GM19351 (cell line): ENCODE measurements around the gene PSMC5.

ENCODE experiments used
- ATAC-seq: cut with Tn5 transposase; IDR thresholded peaks from one replicate; pipeline ENCODE4 v1.9.1; 2021; ENCODE audit warnings: mild to moderate bottlenecking, moderate library complexity; ENCODE audit not compliant: unreplicated experiment

The PSMC5 gene

GRCh38 chr17:63820963-63821561 is 6.2 kb upstream of the PSMC5 start:
- no peak for ATAC-seq

DNA sequence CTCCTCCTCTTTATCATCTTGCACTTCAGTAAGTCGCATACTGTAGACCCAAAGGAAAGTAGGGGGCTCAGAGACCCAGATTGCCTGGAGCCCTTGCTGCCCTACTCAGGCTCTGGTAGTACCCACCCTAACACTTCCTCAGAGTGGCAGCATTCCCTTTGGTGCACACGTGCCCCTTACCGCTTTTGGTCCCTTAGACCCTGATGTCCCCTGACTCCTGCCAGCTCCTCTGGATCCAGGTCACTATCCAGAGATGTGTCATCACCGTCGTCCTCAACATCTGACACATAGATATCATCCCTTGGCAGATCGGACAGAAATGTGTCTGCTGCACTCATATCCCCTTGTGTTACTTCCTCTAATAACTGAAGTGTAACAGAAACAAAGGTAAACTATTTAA is 5.4 kb upstream of the PSMC5 start:
- no peak for ATAC-seq

DNA sequence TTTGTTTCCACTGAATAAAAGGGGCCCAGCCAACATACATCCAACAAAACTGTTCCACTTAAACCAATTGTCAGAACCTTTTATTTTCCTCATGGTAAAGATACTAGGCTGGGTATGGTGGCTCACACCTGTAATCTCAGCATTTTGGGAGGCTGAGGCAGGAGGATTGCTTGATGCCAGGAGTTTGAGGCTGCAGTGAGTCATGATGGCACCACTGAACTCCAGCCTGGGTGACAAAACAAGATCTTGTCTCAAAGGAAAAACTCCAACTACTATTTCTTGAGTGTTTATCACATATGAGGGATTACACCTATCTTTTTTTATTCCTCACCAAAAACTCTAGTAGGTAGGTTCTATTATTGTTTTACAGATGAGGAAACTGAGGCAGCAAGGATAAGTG is 4.7 kb upstream of the PSMC5 start:
- no peak for ATAC-seq

DNA sequence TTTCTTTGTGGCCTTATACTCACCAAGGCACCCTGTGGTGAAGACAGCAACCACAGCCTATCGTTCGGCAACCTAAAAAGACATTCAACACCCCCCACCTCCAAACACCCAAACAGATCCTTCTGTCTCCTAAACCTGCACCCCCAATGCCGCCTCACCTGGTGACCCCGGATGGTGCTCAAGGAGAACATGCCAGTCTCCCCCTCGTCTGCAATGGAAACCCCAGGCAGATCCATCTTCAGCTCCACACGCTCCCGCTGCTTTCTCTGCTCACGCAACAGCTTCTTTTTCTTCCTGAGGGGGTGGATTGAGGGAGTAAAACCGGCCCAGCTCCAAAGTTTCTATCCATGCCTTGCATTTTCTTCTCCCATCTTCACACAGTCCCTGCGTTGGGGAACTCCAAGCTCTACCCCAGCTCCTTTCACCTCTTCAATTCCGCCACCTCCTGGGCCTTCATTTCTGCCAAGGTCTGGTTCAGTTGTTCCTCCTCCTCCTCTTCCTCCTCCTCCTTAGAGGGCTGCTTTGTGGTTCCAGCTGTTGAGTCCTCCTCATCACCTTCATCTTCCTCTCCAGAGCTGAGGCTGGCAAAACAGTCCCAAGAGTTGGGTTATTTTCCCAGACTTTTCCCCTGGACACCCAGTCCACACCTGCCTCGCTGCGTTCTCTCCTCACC is 3.4 kb upstream of the PSMC5 start:
- ATAC-seq, result no peak

GRCh38 chr17:63824362-63824761 is 2.9 kb upstream of the PSMC5 start:
- ATAC-seq, result no peak

GRCh38 chr17:63826468-63827001 is 696 bp upstream of the PSMC5 start:
- ATAC-seq, result no peak

- ATAC-seq, result no peak
Observed at GRCh38 chr17:63827801-63828221, 580 bp downstream of the PSMC5 start.

GRCh38 chr17:63828936-63829335 is 1.7 kb downstream of the PSMC5 start:
- ATAC-seq, result no peak

GRCh38 chr17:63830278-63830677 is 3.0 kb downstream of the PSMC5 start:
- ATAC-seq, result no peak

GRCh38 chr17:63830904-63831491 is 3.8 kb downstream of the PSMC5 start:
- ATAC-seq, result no peak

DNA sequence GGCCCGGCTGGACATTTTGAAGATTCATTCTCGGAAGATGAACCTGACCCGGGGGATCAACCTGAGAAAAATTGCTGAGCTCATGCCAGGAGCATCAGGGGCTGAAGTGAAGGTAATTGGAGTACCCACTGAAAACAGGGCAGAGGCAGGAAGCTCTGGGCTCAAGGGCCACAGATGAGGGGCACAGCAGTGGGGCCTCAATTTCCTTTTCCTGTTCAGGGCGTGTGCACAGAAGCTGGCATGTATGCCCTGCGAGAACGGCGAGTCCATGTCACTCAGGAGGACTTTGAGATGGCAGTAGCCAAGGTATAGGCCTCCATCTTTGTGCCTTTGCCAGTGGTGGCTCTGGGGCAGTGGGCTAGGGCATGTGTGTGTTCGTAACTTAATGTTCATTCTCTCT is 4.3 kb downstream of the PSMC5 start:
- no peak for ATAC-seq

- no peak for ATAC-seq
Observed at GRCh38 chr17:63832014-63832413, 4.8 kb downstream of the PSMC5 start.

DNA sequence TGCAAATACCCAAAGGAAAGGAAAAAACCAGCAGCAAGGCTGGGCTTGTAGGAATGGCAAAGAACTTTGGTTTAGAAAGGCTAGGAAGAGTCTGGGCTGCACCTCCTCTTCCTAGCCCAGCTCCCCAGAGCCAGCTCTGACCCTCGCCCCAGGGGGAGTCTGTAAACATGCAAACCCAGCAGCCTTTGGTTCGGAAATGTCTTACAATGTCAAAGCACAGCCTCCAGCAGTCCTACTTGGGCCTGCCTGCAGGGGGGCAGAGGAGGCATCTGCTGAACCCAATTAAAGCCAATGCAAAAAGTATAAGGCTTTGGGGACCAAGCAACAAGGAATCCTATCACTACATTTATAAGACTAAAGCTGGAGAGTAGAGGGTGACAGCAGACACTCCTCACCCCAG is 5.2 kb downstream of the PSMC5 start:
- no peak for ATAC-seq

DNA sequence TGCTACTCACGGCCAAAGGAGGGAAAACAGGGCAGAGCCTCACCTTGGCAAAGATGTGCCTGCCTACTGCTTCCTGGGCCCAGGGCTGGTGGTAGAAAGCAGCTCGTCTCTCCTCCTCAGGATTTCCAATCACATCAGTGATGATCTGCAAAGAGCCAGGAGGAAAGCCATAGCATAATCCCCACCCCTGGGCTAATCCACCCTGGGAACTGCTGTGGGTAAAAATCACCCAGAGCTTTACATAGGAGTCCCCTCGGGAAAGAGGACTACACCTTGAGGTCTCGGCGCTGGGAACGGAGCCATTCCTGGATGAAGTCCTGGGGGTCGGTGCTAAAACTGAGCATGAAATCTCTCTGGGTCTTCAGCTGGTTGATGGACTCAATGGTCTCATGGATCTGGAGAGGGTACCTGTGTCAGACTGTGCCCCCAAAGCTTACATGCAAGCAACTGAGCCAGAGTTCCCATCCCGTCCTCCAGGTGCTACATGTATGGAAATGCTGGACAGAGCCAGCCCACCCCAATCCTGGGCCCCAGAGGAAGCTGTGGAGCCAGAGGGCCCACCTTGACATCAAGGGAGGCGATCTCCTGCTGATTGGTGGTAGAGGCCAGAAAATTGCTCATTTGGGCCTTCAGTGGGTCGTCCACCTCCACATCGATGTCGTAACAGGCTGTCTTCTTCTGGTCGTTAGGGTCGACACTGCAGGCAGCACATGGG is 6.0 kb downstream of the PSMC5 start:
- ATAC-seq, result no peak

DNA sequence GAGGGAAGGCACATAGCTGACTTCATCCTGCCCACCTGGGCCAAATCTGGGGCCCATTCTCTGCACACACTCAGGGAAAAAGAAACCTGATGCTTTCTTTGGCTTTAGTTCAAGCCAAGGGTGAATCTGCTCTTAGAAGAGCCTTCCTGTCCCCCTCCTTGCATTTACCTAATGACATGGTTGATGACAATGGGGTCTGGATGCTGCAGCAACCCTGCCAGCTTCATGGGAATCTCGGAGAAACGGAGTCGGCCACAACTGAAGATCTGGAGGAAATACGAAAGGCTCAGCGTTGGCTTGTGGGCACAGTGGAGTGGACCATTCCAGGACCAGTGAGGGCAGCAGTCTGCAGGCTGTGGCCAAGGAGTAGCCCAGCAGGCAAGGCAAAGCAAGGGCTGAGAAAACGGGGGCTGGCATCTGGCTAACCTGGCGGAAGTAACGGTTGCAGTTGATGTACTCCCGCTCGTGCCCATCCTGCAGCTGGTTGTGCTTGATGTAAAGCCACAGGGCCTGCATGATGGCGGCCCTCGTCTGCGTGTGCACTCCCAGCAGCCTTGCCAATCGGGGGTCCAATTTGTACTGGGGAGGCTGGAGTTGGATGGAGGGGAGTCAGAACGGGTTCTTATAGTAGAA is 6.6 kb downstream of the PSMC5 start:
- ATAC-seq, result no peak

DNA sequence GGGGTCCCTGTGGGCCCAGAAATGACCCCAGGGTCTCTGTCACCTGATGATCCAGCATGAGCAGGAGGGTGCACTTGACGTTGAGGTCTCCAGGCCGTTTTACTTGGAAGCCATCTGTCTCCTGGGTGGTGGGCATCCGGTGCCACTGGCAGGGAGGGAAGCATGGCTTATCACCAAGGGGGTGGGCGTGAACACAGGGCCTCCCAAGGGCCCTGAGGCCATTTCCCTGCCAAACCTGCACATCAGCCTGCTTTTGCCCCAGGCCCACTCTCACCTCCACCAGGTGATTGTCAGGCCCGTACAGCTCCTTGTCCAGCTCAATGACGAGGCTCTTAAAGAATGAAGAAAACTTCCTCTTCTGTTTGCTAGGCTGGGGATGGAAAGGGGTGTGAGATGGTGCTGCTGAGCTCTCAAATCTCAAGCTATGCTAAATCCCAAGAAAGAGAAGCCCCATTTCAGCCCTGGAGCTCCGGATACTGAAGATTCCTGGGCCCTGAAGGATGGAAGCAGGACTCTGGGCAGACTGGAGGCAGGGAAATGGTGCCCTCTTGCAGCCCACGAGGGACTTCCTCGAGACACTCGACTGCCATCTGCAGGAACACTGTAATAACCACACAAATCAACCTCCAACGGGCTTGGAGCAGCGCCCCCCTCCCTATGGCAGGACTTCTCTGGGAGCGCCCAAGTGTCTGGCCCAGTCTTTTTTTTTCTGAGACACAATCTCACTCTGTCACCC is 7.4 kb downstream of the PSMC5 start:
- ATAC-seq, result peak; percentile 86

GRCh38 chr17:63835167-63835720 is 8.0 kb downstream of the PSMC5 start:
- ATAC-seq, result no peak

DNA sequence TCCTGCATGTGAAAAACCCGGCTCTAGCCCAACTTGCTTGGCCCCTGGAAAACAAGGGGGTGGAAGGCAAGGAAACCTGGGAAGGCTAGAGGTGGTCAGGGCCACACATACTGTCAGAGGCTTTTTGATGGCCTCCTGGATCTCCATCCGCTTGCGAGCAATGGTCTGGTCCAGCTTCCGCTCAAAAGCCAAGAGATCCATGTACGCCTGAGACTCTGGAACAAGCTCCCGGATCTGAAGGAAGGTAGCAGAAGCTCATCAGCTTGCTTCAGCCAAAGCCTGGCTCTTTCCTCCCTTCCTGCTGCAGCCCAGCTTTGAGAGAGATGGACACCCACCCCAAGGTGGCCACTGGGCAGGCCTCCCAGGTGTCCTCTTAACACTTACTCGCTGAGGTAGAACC is 9.6 kb downstream of the PSMC5 start:
- no peak for ATAC-seq

DNA sequence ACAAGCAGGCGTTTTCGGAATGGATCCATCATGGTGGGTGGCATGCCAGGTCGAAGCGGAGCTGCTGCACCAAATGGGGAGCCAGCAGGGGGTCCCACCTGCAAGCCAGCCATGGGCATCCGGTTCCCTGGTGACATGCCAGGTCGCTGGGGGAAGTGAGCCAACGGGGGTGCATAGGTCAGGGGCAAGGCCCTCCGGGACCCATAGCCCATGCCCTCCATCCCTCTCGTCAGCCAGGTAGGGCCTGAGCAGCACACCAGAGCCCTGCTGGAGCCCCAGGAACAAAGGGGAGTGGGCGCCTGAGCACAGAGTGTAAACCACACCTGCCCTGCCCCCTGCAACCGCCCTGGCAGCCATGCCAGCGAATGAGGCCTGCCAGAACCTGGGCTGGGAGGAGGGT is 10.2 kb downstream of the PSMC5 start:
- ATAC-seq, result no peak

DNA sequence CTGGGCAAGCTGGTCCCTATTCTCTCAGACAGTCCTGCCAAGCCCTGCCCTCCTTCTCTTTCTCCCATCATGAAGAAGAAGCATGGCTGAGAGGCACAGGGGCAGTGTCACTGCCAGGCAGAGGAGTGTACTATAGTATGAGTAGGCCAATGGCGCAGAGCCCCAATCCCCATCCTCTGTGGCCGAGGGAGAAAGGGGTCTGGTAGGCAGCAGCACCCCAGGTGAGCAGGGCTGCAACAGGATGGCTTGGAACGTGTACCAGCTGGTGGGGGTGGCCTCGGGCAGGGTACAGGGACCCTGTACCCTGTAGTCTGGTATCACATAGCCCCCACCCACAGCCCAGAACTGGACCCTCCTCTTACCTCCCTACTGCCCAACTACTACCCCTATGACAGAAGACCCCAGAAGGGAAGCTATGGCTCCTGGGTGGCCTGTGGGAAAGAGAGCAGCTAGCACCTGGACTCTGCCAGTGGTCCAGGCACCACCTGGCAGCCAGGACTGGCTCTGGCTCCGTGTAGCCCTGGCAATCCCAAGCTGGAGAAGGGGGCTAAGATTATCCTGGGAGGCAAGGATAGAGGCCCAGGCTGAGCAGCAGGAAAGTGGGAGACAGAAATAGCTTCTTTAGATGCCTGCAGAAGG is 10.8 kb downstream of the PSMC5 start:
- ATAC-seq, result no peak
